ENCODE measurements around the gene KIR2DL4. TPM values are rescaled to one million over a fixed set of nuclear protein-coding genes. Genes with fewer than 3 reads are reported as not detected.

The KIR2DL4 gene
- total and polyA plus RNA-seq, 2 donors (not counting 3 experiments of a cell fraction or from before 2014, with no cell fraction given): not detected

DNA sequence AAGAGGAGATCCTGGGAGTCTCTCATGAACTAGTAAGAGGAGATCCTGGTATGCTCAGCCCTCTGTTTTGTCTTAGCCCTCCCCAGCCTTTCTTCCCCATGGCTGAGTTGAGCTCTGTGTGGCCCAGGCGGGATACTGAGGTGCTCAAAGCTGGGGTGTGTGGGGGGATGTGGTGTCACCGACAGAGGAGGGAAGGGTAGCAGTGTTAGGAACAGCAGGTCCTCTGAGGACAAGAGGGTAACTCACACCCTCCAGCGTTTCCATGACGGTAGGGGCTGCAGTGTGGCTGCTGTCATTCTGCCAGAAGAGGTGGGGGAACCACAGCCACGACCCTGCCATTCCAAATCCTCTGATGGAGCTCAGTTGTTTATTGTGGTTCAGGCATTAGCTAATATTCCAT lies 691 bp downstream of the KIR2DL4 start:
- CTCF ChIA-PET: no interaction called here
- no peak for FAIRE-seq

DNA sequence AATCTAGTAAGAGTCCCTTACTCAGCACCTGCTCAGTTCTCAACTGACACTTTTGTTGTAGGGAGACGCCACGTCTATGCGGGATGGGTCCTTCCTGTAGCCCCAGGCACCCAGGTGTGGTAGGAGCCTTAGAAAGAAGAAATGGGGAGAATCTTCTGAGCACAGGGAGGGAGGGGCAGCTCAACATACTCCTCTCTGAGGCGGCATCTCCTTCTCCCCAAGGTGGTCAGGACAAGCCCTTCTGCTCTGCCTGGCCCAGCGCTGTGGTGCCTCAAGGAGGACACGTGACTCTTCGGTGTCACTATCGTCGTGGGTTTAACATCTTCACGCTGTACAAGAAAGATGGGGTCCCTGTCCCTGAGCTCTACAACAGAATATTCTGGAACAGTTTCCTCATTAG lies 1.2 kb downstream of the KIR2DL4 start:
- no peaks in the 10 kb centered on the region for H3K4me1 ChIP-seq (ENCODE audit: control insufficient read depth, extremely low read depth, insufficient read depth, low read length)
- H3K36me3 ChIP-seq (ENCODE audit: control insufficient read depth in 2 of 2, extremely low read depth in 1 of 2, insufficient read depth in 2 of 2, low read length in 2 of 2): no peaks in the 10 kb centered on the region
- H3K4me3 ChIP-seq (replicated peaks in 1 of 3; ENCODE audit: insufficient read depth in 1 of 3, low read depth in 1 of 3, low read length in 3 of 3): no peak overlapping the region
- POLR2A ChIA-PET: no interaction called here
- TF ChIP-seq MYC (IDR thresholded peaks at IDR 0.05; ENCODE audit: low read depth, low read length): no peak
- no TSS peak for BruUV-seq (replicated peaks)
- no peaks in the 10 kb centered on the region for H3K9me1 ChIP-seq (replicated peaks; ENCODE audit: control insufficient read depth, extremely low read depth, insufficient read depth, low read length)
- CTCF ChIA-PET: no interaction called here
- H2AFZ ChIP-seq (ENCODE audit: low read depth, low read length): no peak overlapping the region
- H3K9me3 ChIP-seq (replicated peaks; ENCODE audit: control insufficient read depth, insufficient read depth, low read length): no peaks in the 10 kb centered on the region
- no peak for DNase-seq (ENCODE audit: low read depth, low spot score)
- dilution Hi-C loops (cut with MboI; ENCODE audit: extremely low pct_ligation_motif_present, low sequenced_read_pairs) (no loop called here), intact Hi-C loops (cut with micrococcal nuclease) (no loop called here)
- H3K79me2 ChIP-seq (ENCODE audit: control insufficient read depth, insufficient read depth, low read length): no peaks in the 10 kb centered on the region
- FAIRE-seq: no peak
- H3K27me3 ChIP-seq (ENCODE audit: control insufficient read depth in 2 of 2, insufficient read depth in 2 of 2, low read length in 2 of 2): no peaks in the 10 kb centered on the region
- no peaks in the 10 kb centered on the region for H4K20me1 ChIP-seq (replicated peaks; ENCODE audit: control insufficient read depth, extremely low read depth, insufficient read depth, low read length)
- no peak overlapping the region for H3K9ac ChIP-seq (replicated peaks; ENCODE audit: extremely low read depth, insufficient read depth, low read length)
- H3K4me2 ChIP-seq (ENCODE audit: insufficient read depth, low read length): no peak overlapping the region
- H3K27ac ChIP-seq (ENCODE audit: insufficient read depth, low read depth, low read length): no peak overlapping the region

More for the DNA sequence above, 691 bp downstream of the KIR2DL4 start:
- H2AFZ ChIP-seq (ENCODE audit: low read depth, low read length): no peak overlapping the region
- H3K4me1 ChIP-seq (ENCODE audit: control insufficient read depth, extremely low read depth, insufficient read depth, low read length): no peaks in the 10 kb centered on the region
- intact Hi-C loops (cut with micrococcal nuclease): no loop called here
- POLR2A ChIA-PET: no interaction called here
- H3K79me2 ChIP-seq (ENCODE audit: control insufficient read depth, insufficient read depth, low read length): no peaks in the 10 kb centered on the region
- peaks cover under 1% of the 10 kb centered on the region for H3K9me3 ChIP-seq (replicated peaks; ENCODE audit: control insufficient read depth, insufficient read depth, low read length)
- H3K27me3 ChIP-seq (ENCODE audit: control insufficient read depth in 2 of 2, insufficient read depth in 2 of 2, low read length in 2 of 2): no peaks in the 10 kb centered on the region
- dilution Hi-C loops (cut with MboI; ENCODE audit: extremely low pct_ligation_motif_present, low sequenced_read_pairs): no loop called here
- TF ChIP-seq POLR2A (IDR thresholded peaks at IDR 0.05; ENCODE audit: low read depth, low read length) (no peak), JUN (IDR thresholded peaks at IDR 0.05; ENCODE audit: borderline replicate concordance, insufficient read depth, insufficient read length, low read depth) (no peak), FOS (IDR thresholded peaks at IDR 0.05; ENCODE audit: borderline replicate concordance, insufficient read depth, low read length) (no peak)
- no peak overlapping the region for H3K9ac ChIP-seq (replicated peaks; ENCODE audit: extremely low read depth, insufficient read depth, low read length)
- no peak for DNase-seq (ENCODE audit: low read depth, low spot score)
- no peaks in the 10 kb centered on the region for H4K20me1 ChIP-seq (replicated peaks; ENCODE audit: control insufficient read depth, extremely low read depth, insufficient read depth, low read length)
- no peak overlapping the region for H3K4me3 ChIP-seq (replicated peaks in 1 of 3; ENCODE audit: insufficient read depth in 1 of 3, low read depth in 1 of 3, low read length in 3 of 3)
- no peaks in the 10 kb centered on the region for H3K9me1 ChIP-seq (replicated peaks; ENCODE audit: control insufficient read depth, extremely low read depth, insufficient read depth, low read length)
- H3K27ac ChIP-seq (ENCODE audit: insufficient read depth, low read depth, low read length): no peak overlapping the region
- H3K36me3 ChIP-seq (ENCODE audit: control insufficient read depth in 2 of 2, extremely low read depth in 1 of 2, insufficient read depth in 2 of 2, low read length in 2 of 2): no peaks in the 10 kb centered on the region
- H3K4me2 ChIP-seq (ENCODE audit: insufficient read depth, low read length): no peak overlapping the region
- BruUV-seq (replicated peaks): no TSS peak

Data from endothelial cell of umbilical vein (primary cell).